SIG-M5 (cell line): Measurements from ENCODE around the gene NPR3.

Experiments used
- DNase-seq: peaks from one replicate; lab custom pipeline; 2025; lab: John Stamatoyannopoulos, UW

Gene NPR3, protein sequence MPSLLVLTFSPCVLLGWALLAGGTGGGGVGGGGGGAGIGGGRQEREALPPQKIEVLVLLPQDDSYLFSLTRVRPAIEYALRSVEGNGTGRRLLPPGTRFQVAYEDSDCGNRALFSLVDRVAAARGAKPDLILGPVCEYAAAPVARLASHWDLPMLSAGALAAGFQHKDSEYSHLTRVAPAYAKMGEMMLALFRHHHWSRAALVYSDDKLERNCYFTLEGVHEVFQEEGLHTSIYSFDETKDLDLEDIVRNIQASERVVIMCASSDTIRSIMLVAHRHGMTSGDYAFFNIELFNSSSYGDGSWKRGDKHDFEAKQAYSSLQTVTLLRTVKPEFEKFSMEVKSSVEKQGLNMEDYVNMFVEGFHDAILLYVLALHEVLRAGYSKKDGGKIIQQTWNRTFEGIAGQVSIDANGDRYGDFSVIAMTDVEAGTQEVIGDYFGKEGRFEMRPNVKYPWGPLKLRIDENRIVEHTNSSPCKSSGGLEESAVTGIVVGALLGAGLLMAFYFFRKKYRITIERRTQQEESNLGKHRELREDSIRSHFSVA

GRCh38 chr5:32710550-32711361 lies at the start of gene NPR3:
TSS of gene NPR3 (plus strand) at chr5:32711321. CDS start at chr5:32711777, 456 bp downstream.
- no peak for DNase-seq

GRCh38 chr5:32664523-32664922 lies 46.6 kb upstream of the NPR3 start:
- no peak for DNase-seq

DNA sequence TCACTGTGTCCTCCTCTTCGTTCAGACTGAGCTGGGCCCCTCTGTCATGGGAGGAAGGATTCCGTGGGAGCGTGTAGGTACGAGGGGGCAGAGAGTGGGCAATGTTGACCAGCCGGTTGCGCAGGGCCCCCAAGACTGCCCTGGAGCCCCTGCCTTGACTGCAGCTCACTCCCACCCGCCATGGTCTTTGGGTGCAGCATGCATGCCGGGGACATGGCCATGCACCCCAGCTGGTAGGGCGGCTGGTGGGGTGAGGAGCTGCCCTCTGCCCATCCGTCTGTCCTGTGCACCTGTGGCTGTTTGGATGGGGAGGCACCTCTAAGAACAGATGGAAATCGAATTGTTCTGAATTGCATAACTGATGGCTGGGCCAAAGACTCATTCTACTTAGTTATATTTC lies 42.6 kb upstream of the NPR3 start:
- DNase-seq = no peak

DNA sequence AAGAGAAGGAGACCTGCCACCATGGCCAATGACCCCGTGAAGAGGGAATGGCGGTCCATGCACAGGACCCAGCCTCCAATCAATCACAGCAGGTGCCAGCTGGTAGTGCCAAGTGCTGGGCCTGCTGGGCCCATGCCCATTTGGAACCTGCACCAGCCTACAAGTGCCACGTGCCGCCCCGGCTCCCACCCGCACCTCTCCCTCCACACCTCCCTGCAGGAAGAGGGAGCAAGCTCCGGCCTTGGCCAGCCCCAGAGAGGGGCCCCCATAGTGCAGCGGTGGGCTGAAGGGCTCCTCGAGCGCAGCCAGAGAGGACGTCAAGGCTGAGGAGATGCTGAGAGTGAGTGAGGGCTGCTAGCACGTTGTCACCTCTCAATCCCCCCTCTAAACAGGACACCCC lies 37.8 kb upstream of the NPR3 start:
- DNase-seq = no peak

- DNase-seq = no peak
These were observed 34.1 kb upstream of the NPR3 start for GRCh38 chr5:32677023-32677422.

GRCh38 chr5:32678472-32678871 lies 32.6 kb upstream of the NPR3 start:
- no peak for DNase-seq

GRCh38 chr5:32679218-32679617 lies 31.9 kb upstream of the NPR3 start:
- no peak for DNase-seq

DNA sequence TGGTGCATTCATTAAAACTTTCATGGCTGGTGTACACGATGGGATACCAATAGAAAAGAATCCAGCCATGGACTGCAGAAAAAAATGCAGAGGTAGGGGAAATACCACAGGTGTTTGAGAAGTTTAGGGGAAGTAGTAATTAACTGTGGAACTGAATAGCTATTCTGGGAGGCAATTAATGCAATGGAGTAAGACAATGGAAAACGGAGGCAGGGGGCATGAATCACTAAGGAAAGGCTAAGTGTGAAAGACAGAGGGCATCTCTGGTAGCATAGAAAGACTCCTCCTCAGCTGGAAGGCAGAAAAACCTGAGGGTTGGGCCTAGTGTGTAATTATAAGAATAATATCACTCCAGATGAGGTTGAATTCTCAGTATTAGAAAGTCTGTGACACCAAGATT lies 30.9 kb upstream of the NPR3 start:
- no peak for DNase-seq

DNA sequence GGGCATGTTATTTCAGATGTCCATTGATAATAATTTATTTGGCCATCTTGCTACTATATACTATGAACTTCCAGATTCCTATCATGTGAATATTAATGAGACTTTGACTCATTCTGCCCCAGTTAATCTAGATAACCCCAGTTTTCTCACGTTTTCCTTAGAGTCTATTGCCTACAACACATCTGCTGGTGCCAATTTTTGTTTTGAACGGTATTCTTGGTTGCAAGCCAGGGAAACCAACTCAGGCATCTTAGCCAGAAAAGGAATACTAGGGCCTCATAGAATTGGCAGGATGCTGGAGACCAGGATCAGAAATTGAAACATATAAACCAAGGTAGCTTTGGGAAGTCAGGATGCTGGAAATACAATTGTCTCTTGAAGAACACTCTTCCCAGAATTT lies 28.0 kb upstream of the NPR3 start:
- no peak for DNase-seq

GRCh38 chr5:32684260-32684659 lies 26.9 kb upstream of the NPR3 start:
- no peak for DNase-seq

- no peak for DNase-seq
These were observed 24.2 kb upstream of the NPR3 start for GRCh38 chr5:32686799-32687498.

DNA sequence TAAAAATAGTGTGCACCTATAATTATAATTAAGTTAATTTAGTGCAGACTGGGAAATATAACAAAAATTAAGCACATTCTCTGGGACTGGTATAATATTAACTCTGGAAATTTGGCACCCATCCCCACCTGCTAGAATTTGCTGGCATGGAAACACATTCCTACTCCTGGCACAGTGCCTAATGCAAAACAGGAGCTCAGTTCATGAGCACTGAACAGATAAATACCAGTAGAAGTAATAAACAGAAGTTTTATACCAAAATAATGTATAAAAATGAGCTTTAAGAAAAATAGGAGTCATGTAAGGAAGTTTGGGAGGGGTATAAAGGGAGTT lies 23.7 kb upstream of the NPR3 start:
- DNase-seq = no peak

GRCh38 chr5:32690153-32690552 lies 21.0 kb upstream of the NPR3 start:
- no peak for DNase-seq

GRCh38 chr5:32690666-32691065 lies 20.5 kb upstream of the NPR3 start:
- no peak for DNase-seq

DNA sequence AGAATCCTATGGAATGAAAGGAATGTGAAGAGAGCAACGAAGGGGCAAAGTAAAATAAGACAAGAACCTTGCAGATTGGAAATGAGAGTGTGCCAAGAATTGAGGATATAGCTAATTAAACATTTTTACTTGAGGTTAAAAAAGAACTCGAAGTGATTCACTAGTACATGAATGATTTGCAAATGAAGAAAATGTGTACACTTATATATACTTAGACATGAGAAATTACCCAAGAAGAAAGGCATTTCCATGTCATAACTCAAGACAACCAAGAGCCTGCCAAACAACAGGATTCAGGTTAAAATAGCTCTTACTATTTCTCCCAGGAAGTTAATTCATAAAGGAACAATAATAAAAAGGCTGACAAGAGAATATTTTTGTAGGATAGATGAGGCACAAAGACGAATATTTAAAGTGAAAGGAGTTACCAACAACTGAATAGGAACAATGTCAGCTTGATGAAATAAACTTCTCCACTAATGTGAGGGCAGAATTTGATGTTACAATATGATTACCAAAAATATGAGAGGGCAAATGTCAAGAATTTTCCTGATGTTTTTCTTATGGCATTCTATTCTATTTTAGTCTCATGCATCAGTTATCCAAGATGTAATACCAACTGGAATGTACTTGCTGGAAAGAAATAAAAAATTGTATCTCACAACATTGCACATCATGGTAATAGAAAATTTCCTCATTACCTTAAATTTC lies 18.9 kb upstream of the NPR3 start:
- no peak for DNase-seq

GRCh38 chr5:32703957-32704356 lies 7.2 kb upstream of the NPR3 start:
- DNase-seq = no peak

GRCh38 chr5:32707418-32707997 lies 3.6 kb upstream of the NPR3 start:
- no peak for DNase-seq

DNA sequence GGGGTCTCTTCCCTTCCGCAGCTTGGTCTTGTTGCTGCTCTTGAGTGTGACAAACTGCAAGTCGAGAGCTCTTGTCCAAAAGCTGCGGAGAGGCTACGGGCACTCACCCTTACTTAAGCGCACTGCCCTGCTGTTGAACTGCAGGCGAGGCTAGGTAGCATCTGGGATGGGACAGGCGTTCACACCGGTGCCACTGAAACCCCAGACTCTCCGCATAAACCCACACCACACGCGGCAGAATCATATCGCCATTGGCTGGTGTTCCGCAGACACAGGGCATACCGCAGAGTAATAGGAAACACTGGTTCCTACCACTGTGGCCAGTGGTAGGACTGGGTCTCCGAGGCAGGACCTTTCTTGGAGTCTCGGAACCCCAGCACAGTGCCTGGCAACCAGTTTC lies 2.2 kb upstream of the NPR3 start:
- DNase-seq = no peak

GRCh38 chr5:32709750-32710549 lies 1.2 kb upstream of the NPR3 start:
- DNase-seq = no peak

DNA sequence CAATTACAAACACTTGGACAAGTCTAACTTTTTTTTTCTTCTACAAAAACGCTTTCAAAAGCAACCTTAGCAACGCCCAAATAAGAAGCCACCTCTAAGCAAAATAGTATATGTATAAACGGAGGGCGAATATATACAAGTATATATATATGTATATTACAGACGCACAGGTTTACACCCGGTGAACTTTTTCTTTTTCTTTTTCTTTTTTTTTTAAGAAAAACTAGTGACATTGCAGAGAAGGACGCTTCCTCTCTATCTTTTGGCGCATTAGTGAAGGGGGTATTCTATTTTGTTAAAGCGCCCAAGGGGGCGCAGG lies 200 bp downstream of the NPR3 start:
- DNase-seq = no peak
